OCI-LY7 (cell line): ENCODE measurements around the gene ANO2. TPM values are rescaled to one million over a fixed set of nuclear protein-coding genes. Genes with fewer than 3 reads are reported as not detected.
"Not testable (repeated sequence)": the region's sequence is repeated elsewhere in the genome, so short reads cannot be mapped to it uniquely, and the experiment has no call there.

Experiments
- BruUV-seq: library from RNA; stranded (reverse); fragments of 400-500 nt; replicated peaks from 2 replicates; lab custom pipeline; 2021; lab: Mats Ljungman, UMichigan
- CTCF ChIA-PET: fragments of 300-600 bp; sonication (Branson Sonifier 250); formaldehyde crosslinking; loops from one replicate; lab custom pipeline; 2022; ENCODE audit warnings: antibody characterized with exemption; ENCODE audit not compliant: unreplicated experiment; lab: Charles Lee
- POLR2A ChIA-PET: fragments of 300-600 bp; sonication (Branson Sonifier 250); formaldehyde crosslinking; loops from one replicate; lab custom pipeline; 2022; ENCODE audit warnings: antibody characterized with exemption; lab: Charles Lee
- DNase-seq: peaks from one replicate; pipeline ENCODE4 v3.0.0-alpha.2; 2015; ENCODE audit warnings: low spot score
- H2AFZ ChIP-seq: fragments of 200-600 bp; sonication (generic), shearing (Covaris generic); 2 replicates; pipeline ENCODE4 v1.6.1; 2014; ENCODE audit warnings: mild to moderate bottlenecking, antibody characterized with exemption, low read length, moderate library complexity
- H3K27ac ChIP-seq: fragments of 200-600 bp; sonication (generic); 2 replicates; pipeline ENCODE4 v1.5.1; 2014; ENCODE audit warnings: mixed run types, low read depth, mild to moderate bottlenecking, moderate library complexity, low read length, inconsistent platforms; ENCODE audit not compliant: poor library complexity, severe bottlenecking
- H3K36me3 ChIP-seq: fragments of 200-600 bp; sonication (generic); 2 replicates; pipeline ENCODE4 v1.6.1; 2014; ENCODE audit warnings: mild to moderate bottlenecking, antibody characterized with exemption, low read length, moderate library complexity, mixed read lengths; ENCODE audit not compliant: insufficient read depth
- H3K4me1 ChIP-seq: fragments of 200-600 bp; sonication (generic); 2 replicates; pipeline ENCODE4 v1.5.1; 2014; ENCODE audit warnings: mild to moderate bottlenecking, low read length; ENCODE audit not compliant: insufficient read depth, poor library complexity, severe bottlenecking
- H3K4me2 ChIP-seq: fragments of 200-600 bp; sonication (generic); 2 replicates; pipeline ENCODE4 v1.6.1; 2014; ENCODE audit warnings: mild to moderate bottlenecking, low read length
- H3K4me3 ChIP-seq: fragments of 200-600 bp; sonication (generic); 2 replicates; pipeline ENCODE4 v1.5.1; 2014; ENCODE audit warnings: mild to moderate bottlenecking, low read depth, low read length; ENCODE audit not compliant: poor library complexity, severe bottlenecking
- H3K79me2 ChIP-seq: fragments of 200-600 bp; sonication (generic); 2 replicates; pipeline ENCODE4 v1.6.1; 2016; ENCODE audit warnings: low read depth, mild to moderate bottlenecking, low read length, moderate library complexity, mixed read lengths; ENCODE audit not compliant: insufficient read depth
- H3K9me2 ChIP-seq: fragments of 200-600 bp; sonication (generic); 2 replicates; pipeline ENCODE4 v1.6.1; 2016; ENCODE audit warnings: mild to moderate bottlenecking, low read length, mixed read lengths; ENCODE audit not compliant: insufficient read depth
- H3K9me3 ChIP-seq: fragments of 200-600 bp; sonication (generic); 2 replicates; pipeline ENCODE4 v1.6.1; 2014; ENCODE audit warnings: mild to moderate bottlenecking, mixed run types, low read length, mixed read lengths
- H4K20me1 ChIP-seq: fragments of 200-600 bp; sonication (generic); 2 replicates; pipeline ENCODE4 v1.6.1; 2014; ENCODE audit warnings: mild to moderate bottlenecking, antibody characterized with exemption, low read length, moderate library complexity, mixed read lengths; ENCODE audit not compliant: insufficient read depth
- CTCF ChIP-seq: fragments of 200-600 bp; sonication (generic); conservative IDR thresholded peaks from 2 replicates; pipeline ENCODE4 v1.5.1; 2014; ENCODE audit warnings: mild to moderate bottlenecking, antibody characterized with exemption, low read length, moderate library complexity, mixed read lengths
- EZH2phosphoT487 ChIP-seq: fragments of 200-600 bp; sonication (generic); IDR thresholded peaks from 2 replicates; pipeline ENCODE4 v1.6.1; 2018; ENCODE audit warnings: low read depth, borderline replicate concordance, mild to moderate bottlenecking, mixed run types, antibody characterized with exemption, low read length, moderate library complexity, mixed read lengths
- intact Hi-C: fragments of 100-400 bp; cut with micrococcal nuclease; formaldehyde crosslinking; loops from one replicate; pipeline ENCODE4 v1.10.0; 2022; ENCODE audit not compliant: unreplicated experiment
- total RNA-seq, 2 experiments: library from RNA; depleted of rRNA in 1 of 2; stranded (reverse); fragments of >200 nt in 1 of 2; shearing (Covaris generic) in 1 of 2; gene quantifications; 2 replicates each; pipeline ENCODE4 v1.2.3, GENCODE V29; 2014 to 2022

The ANO2 gene
- total RNA-seq, 2 experiments from 2014 or later = not detected

- no peak overlapping the region for H3K4me3 ChIP-seq
- H3K9me3 ChIP-seq = no peaks in the 10 kb centered on the region
- no TSS peak for BruUV-seq
- H2AFZ ChIP-seq = no peak overlapping the region
- CTCF ChIA-PET = no interaction called here
- H3K27ac ChIP-seq = no peak overlapping the region
- TF ChIP-seq EZH2phosphoT487 = no peak
- TF ChIP-seq CTCF = no peak
- no peaks in the 10 kb centered on the region for H3K4me1 ChIP-seq
- intact Hi-C loops = no loop called here
- POLR2A ChIA-PET = no interaction called here
- H3K79me2 ChIP-seq = no peaks in the 10 kb centered on the region
- DNase-seq = no peak
- H4K20me1 ChIP-seq = no peaks in the 10 kb centered on the region
- no peak overlapping the region for H3K4me2 ChIP-seq
- H3K9me2 ChIP-seq = no peaks in the 10 kb centered on the region
- H3K36me3 ChIP-seq = no peaks in the 10 kb centered on the region
These were observed 262.5 kb downstream of the ANO2 start for GRCh38 chr12:5682581-5682980.

- Histone ChIP-seq H3K27ac (no peak overlapping the region), H3K4me3 (no peak overlapping the region), H4K20me1 (no peaks in the 10 kb centered on the region), H3K4me2 (no peak overlapping the region), H3K4me1 (no peaks in the 10 kb centered on the region), H3K79me2 (no peaks in the 10 kb centered on the region), H2AFZ (no peak overlapping the region), H3K9me2 (no peaks in the 10 kb centered on the region), H3K9me3 (no peaks in the 10 kb centered on the region), H3K36me3 (no peaks in the 10 kb centered on the region)
- intact Hi-C loops = no loop called here
- ChIA-PET CTCF (no interaction called here), POLR2A (no interaction called here)
- no peak for DNase-seq
- no TSS peak for BruUV-seq
- no peak for TF ChIP-seq EZH2phosphoT487
- no peak for TF ChIP-seq CTCF
These were observed 266.9 kb downstream of the ANO2 start for GRCh38 chr12:5678176-5678575.

- DNase-seq, H3K9me2 ChIP-seq, H3K4me1 ChIP-seq, H3K9me3 ChIP-seq, H3K36me3 ChIP-seq, H2AFZ ChIP-seq, H3K79me2 ChIP-seq, intact Hi-C loops, CTCF ChIA-PET, H3K4me2 ChIP-seq, H4K20me1 ChIP-seq, BruUV-seq, POLR2A ChIA-PET, H3K4me3 ChIP-seq, H3K27ac ChIP-seq: not testable (repeated sequence)
These were observed 275.4 kb downstream of the ANO2 start for GRCh38 chr12:5669624-5670023.
